Heart left ventricle (tissue), 16 donors: ENCODE results near the gene ENKD1. TPM values are rescaled to one million over a fixed set of nuclear protein-coding genes. Genes with fewer than 3 reads are reported as not detected.

Experiments used
- ATAC-seq, 4 donors: fragments of 200-7000 bp; cut with Tn5 transposase; one replicate each; pipeline ENCODE4 v1.9.1; 2020 to 2022; ENCODE audit warnings: moderate library complexity in 4 of 4, mild to moderate bottlenecking in 3 of 4, moderate number of reproducible peaks in 1 of 4
- DNase-seq, 5 donors: peaks; one replicate each; pipeline ENCODE4 v3.0.0-alpha.2; 2020
- H3K27ac ChIP-seq, 12 donors: fragments of 200-600 bp; sonication (generic) in 4 of 12; one replicate each; pipeline versions ENCODE4 v1.5.0 to v1.8.0; 2016 to 2022; ENCODE audit warnings: mild to moderate bottlenecking in 2 of 12
- H3K27me3 ChIP-seq, 9 donors: fragments of 200-600 bp; sonication (generic) in 2 of 9; one replicate each; pipeline versions ENCODE4 v1.5.1 to v1.8.0; 2016 to 2022; ENCODE audit warnings: mild to moderate bottlenecking in 3 of 9
- H3K36me3 ChIP-seq, 9 donors: fragments of 200-600 bp; sonication (generic) in 2 of 9; one replicate each; pipeline versions ENCODE4 v1.5.0 to v1.8.0; 2018 to 2022; ENCODE audit warnings: mild to moderate bottlenecking in 2 of 9
- H3K4me1 ChIP-seq, 12 donors: fragments of 200-600 bp; sonication (generic) in 4 of 12; one replicate each; pipeline versions ENCODE4 v1.5.0 to v1.8.0; 2016 to 2022; ENCODE audit warnings: mild to moderate bottlenecking in 3 of 12
- H3K4me3 ChIP-seq, 12 donors: fragments of 200-600 bp; sonication (generic) in 4 of 12; one replicate each; pipeline versions ENCODE4 v1.5.0 to v1.8.0; 2017 to 2022; ENCODE audit warnings: mild to moderate bottlenecking in 9 of 12, moderate library complexity in 4 of 12
- H3K9me3 ChIP-seq, 12 donors: fragments of 200-600 bp; sonication (generic) in 4 of 12; one replicate each; pipeline versions ENCODE4 v1.5.0 to v1.8.0; 2016 to 2022; ENCODE audit warnings: mild to moderate bottlenecking in 1 of 12
- CTCF ChIP-seq, 12 donors: fragments of 200-600 bp; sonication (generic) in 4 of 12; IDR thresholded peaks; one replicate each; pipeline versions ENCODE4 v1.5.0 to v1.8.0; 2018 to 2022; ENCODE audit warnings: antibody characterized with exemption in 12 of 12, mild to moderate bottlenecking in 5 of 12
- POLR2A ChIP-seq, 2 donors: fragments of 450-650 bp; IDR thresholded peaks; one replicate each; pipeline ENCODE4 v1.6.1; 2017; ENCODE audit warnings: antibody characterized with exemption in 2 of 2, mild to moderate bottlenecking in 2 of 2, moderate library complexity in 2 of 2
- WGBS, 4 donors: extraction: QIAGEN DNeasy Blood & Tissue Kit in 2 of 4; methylation state at CpG; one replicate each; pipeline versions ENCODE4 v1.1.5 to v1.1.7; 2013 to 2018; 5-methylcytosine and 5-hydroxymethylcytosine counted together
- intact Hi-C, 10 donors: fragments of 100-400 bp; cut with DNase I; formaldehyde crosslinking; loops; one replicate each; pipeline versions ENCODE4 v1.11.1 to v1.14.2; 2022
- long read RNA-seq, 3 donors: library from polyadenylated mRNA; unstranded; transcript quantifications; one replicate each; pipeline ENCODE4 v2.0.0, GENCODE V29; 2020 to 2021
- polyA plus RNA-seq, 2 donors: library from polyadenylated mRNA; stranded (reverse); fragments of 200-250 nt; gene quantifications; one replicate each; pipeline ENCODE4 v1.2.3, GENCODE V29; 2013
- total RNA-seq, 9 donors: library from RNA; depleted of rRNA in 2 of 9; stranded (reverse); fragments of >200 nt in 2 of 9; fragmentation: NEBNext Ultra II Directional in 3 of 9; extraction: Animal tissue kit (Norgen Biotek cat#: 25700) in 3 of 9; gene quantifications; one replicate each; pipeline versions ENCODE4 v1.1.0 to v1.2.4, GENCODE V29; 2016 to 2023
- donor health status: ischemic (EF 13 %, LVEDD 7.1; RV severe dilation, severe dysfunction).
- donor health status: healthy with polysubstance abuse.
- donor health status: DM: no; HTN: yes; CAD: no.
- donor health status: DM: no; HTN: no; CAD: no.
- donor health status: ischemic (EF 25% LVEDD 6.9; RV normal size, moderate dysfunction).
- donor health status: ischemic (EF 25% LVEDD 5.7; RV mildly dilated, moderate dysfunction).
- donor health status: healthy.
- donor health status: DM: yes; HTN: yes; CAD: no.
- donor health status: ischemic (EF 35%, LVEDD 5.7; RV mildly dilated, moderate dysfunction).
- donor health status: nonischemic (EF 11% LVEDD 7.7; RV severe dilation, severe dysfunction).
- donor health status: DM: yes; HTN: yes; CAD: no.
- donor health status: PGD.
- donor health status: ischemic (EF 29% LVEDD 5.4; RV normal size, mild dysfunction).
- donor health status: nonischemic (EF 23%, LVEDD 6.1; RV moderate dilation, normal function).

ENKD1 gene, protein sequence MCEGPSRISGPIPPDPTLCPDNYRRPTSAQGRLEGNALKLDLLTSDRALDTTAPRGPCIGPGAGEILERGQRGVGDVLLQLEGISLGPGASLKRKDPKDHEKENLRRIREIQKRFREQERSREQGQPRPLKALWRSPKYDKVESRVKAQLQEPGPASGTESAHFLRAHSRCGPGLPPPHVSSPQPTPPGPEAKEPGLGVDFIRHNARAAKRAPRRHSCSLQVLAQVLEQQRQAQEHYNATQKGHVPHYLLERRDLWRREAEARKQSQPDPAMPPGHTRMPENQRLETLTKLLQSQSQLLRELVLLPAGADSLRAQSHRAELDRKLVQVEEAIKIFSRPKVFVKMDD
- total RNA-seq, result 10 to 100 TPM in 4 of 9 donors, 1 to 10 TPM in 5; 7.6 to 15.6 (median 8.6) TPM
- 10 to 100 TPM; 11.8 to 26.9 TPM for polyA plus RNA-seq
- long read RNA-seq, donor 1, transcript ENKD1-201 (7 exons, 1,579 nt), result major isoform, 9 of 14 reads
- long read RNA-seq, donor 1, partial matches to known transcripts, result 0 of 14 reads
- long read RNA-seq, donor 1, other reads (novel, unspliced or antisense), result 5 of 14 reads
- long read RNA-seq, donor 2, partial matches to known transcripts, result 1 of 4 reads
- long read RNA-seq, donor 2, other reads (novel, unspliced or antisense), result 2 of 4 reads
- long read RNA-seq, donor 3, transcript ENKD1-201 (7 exons, 1,579 nt), result major isoform, 15 of 22 reads
- long read RNA-seq, donor 3, partial matches to known transcripts, result 1 of 22 reads
- long read RNA-seq, donor 3, other reads (novel, unspliced or antisense), result 5 of 22 reads

DNA sequence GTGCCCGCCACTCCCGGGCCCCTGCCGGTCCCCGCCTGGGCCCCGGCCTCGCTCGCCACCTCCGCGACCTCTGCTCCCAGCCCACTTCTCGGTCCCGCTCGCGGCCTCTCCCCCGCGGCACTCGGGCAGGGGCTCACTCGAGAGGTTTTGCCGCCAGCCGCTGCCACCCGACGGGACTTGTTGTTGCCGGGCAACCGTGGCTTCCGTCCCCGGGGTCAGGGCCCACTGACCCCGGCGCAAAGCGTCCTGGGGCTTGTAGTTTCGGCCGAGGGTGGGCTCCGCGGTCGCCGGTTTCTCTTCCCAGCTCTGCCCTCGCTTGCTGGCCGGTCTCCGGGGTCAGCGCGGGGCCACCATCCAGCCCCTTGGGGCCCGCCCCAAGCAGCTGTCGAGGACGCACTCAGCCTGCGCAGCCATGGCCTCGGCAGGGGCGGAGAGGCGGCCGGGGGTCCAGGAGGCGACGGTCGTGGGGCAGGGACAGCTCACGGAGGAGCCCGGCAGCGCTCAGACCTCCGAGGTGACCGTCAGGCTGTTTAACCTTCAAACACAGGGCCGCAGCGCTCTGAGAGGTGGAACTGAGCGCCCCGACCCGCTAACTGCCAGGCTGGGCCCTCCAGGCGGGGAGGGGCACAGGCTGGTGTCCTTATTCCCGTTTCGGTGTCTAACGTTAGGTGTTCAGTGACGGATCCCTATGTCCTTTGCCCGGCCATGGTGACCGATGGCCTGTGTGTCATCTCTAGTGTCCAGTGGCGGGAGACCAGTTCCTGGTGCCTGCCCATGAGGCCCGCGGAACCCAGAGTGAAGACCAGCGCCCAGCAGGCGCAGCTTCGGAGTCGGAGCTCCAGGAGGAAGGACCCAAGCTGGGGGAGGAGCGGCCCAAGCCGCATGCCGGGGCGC, at the start of gene ENKD1, which contains the start of gene C16orf86:
Gene ENKD1, minus strand, starts transcription at position 192 of the 894 bp plus-strand sequence. CDS start 308 bp downstream, outside the sequence.
Gene C16orf86, plus strand, starts transcription at position 256 of the 894 bp plus-strand sequence. Its CDS starts 157 bp downstream, at position 413.
- peak in 1 of 2 donors; percentile 23 for TF ChIP-seq POLR2A (IDR thresholded peaks at IDR 0.05)
- TF ChIP-seq CTCF (IDR thresholded peaks at IDR 0.05), result no peak
- DNase-seq (peak; percentile 88 to 93 (median 89)), ATAC-seq (peak; percentile 29 to 82 (median 71))
- H3K27ac ChIP-seq, result peak within 1 kb of the TSS; percentile 73 to 94 (median 89)
- H3K36me3 ChIP-seq, result peaks cover 0 to 13% (median 0%) of the 10 kb centered on the region in 9 donors
- no peaks in the 10 kb centered on the region for H3K9me3 ChIP-seq
- peaks cover 4 to 30% (median 21%) of the 10 kb centered on the region in 12 donors for H3K4me1 ChIP-seq
- H3K27me3 ChIP-seq, result no peaks in the 10 kb centered on the region
- intact Hi-C loops, result loop anchor here in 8 of 10 donors (2.0 to 10.0 kb wide), 5 partner anchors 104 to 168 kb away; partner anchors contain the start of gene CTCF (in 5 of the 8)
- peak within 1 kb of the TSS; percentile 65 to 94 (median 77) for H3K4me3 ChIP-seq
- 2 to 6% (median 3%) methylated on average over 20 to 78 of the region's 78 CpGs for WGBS, 4 donors

GRCh38 chr16:67716097-67716496, 49.5 kb upstream of the ENKD1 start:
- ATAC-seq, result no peak
- intact Hi-C loops, result loop anchor here in 4 of 10 donors (5.0 kb wide), 2 partner anchors 44 to 91 kb away; partner anchors contain the start of genes RANBP10 (in 1 of the 4) and TSNAXIP1 (in 1 of the 4)

DNA sequence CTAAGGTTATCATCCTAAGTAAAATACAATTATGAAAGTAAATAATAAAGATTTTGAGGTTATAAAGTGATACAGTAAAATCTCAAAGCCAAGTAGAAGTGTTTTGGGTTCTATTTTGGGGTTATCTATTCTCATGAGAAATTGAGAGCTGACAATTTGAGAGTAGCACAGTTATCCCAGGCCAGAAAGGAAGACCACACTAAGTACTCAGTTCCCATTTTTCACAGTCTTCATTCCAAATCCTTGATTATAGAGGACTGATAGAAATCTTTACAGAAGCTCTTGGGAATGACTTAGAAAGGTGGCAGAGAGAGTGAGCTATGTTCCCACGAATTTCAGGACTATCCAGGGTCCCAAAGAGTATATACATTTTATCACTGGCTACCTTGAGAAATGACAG, 48.0 kb upstream of the ENKD1 start:
- intact Hi-C loops, result no loop called here
- WGBS, 4 donors, result 66 to 82% (median 71%) methylated on average over 1 of the region's 1 CpG
- no peak for DNase-seq

More at GRCh38 chr16:67716097-67716496, 49.5 kb upstream of the ENKD1 start:
- Histone ChIP-seq H3K27ac (no peak overlapping the region), H3K27me3 (no peaks in the 10 kb centered on the region), H3K36me3 (no peaks in the 10 kb centered on the region), H3K4me3 (no peak overlapping the region), H3K9me3 (no peaks in the 10 kb centered on the region), H3K4me1 (peaks cover 0 to 35% (median 22%) of the 10 kb centered on the region in 12 donors)
- TF ChIP-seq CTCF (IDR thresholded peaks at IDR 0.05) (no peak), POLR2A (IDR thresholded peaks at IDR 0.05) (no peak)
- no peak for DNase-seq
- WGBS, 4 donors, result 86 to 97% (median 93%) methylated on average over 2 of the region's 2 CpGs

More for the DNA sequence above, 48.0 kb upstream of the ENKD1 start:
- H3K27me3 ChIP-seq, result no peaks in the 10 kb centered on the region
- no peaks in the 10 kb centered on the region for H3K36me3 ChIP-seq
- H3K4me3 ChIP-seq, result no peak overlapping the region
- ATAC-seq, result no peak
- H3K27ac ChIP-seq, result no peak overlapping the region
- peaks cover 0 to 27% (median 12%) of the 10 kb centered on the region in 12 donors for H3K4me1 ChIP-seq
- H3K9me3 ChIP-seq, result no peaks in the 10 kb centered on the region
- TF ChIP-seq POLR2A (IDR thresholded peaks at IDR 0.05) (no peak), CTCF (IDR thresholded peaks at IDR 0.05) (no peak)
